Upper lobe of left lung (tissue), 4 donors: Measurements from ENCODE around the gene TAGLN3.

ENCODE experiments used
- CTCF ChIP-seq, 6 experiments: fragments of 450-650 bp in 4 of 6; fragments of 200-600 bp in 2 of 6; sonication (generic) in 2 of 6; IDR thresholded peaks; one replicate each; pipeline ENCODE4 v1.5.1; 2016 to 2019; ENCODE audit warnings: antibody characterized with exemption in 6 of 6
- POLR2A ChIP-seq, 4 donors: fragments of 450-650 bp; IDR thresholded peaks; one replicate each; pipeline ENCODE4 v1.5.1; 2016 to 2017; ENCODE audit warnings: antibody characterized with exemption in 4 of 4, mild to moderate bottlenecking in 2 of 4

GRCh38 chr3:112011376-112011940 is 12.7 kb downstream of the TAGLN3 start:
- TF ChIP-seq CTCF (IDR thresholded peaks at IDR 0.05) = no peak
- TF ChIP-seq POLR2A (IDR thresholded peaks at IDR 0.05) = no peak
